Neural cell (in vitro differentiated cells): ENCODE measurements around the gene INPP4B. TPM values are rescaled to one million over a fixed set of nuclear protein-coding genes. Genes with fewer than 3 reads are reported as not detected.

ENCODE experiments used
- H2AFZ ChIP-seq: fragments of 200-600, 300-800 bp; sonication (generic), shearing (Covaris generic); 2 replicates; pipeline ENCODE4 v1.6.0; 2014; ENCODE audit warnings: low read depth, mild to moderate bottlenecking, antibody characterized with exemption, low read length, moderate library complexity
- H3F3A ChIP-seq: fragments of 200-600 bp; shearing (Covaris generic); 2 replicates; pipeline ENCODE4 v1.6.1; 2016; ENCODE audit warnings: mild to moderate bottlenecking, moderate library complexity, mixed read lengths, antibody characterized with exemption, low read length; ENCODE audit not compliant: insufficient read depth, poor library complexity, severe bottlenecking
- H3K27ac ChIP-seq: fragments of 200-600, 300-800 bp; sonication (generic), shearing (Covaris generic); 2 replicates; pipeline ENCODE4 v1.5.1; 2014; ENCODE audit warnings: mild to moderate bottlenecking, low read length, moderate library complexity
- H3K27me3 ChIP-seq: fragments of 300-800, 200-600 bp; sonication (generic), shearing (Covaris generic); 2 replicates; pipeline ENCODE4 v1.6.0; 2014; ENCODE audit warnings: mild to moderate bottlenecking, low read depth, low read length, moderate library complexity; ENCODE audit not compliant: insufficient read depth
- H3K36me3 ChIP-seq: fragments of 300-800, 200-600 bp; sonication (generic), shearing (Covaris generic); 2 replicates; pipeline ENCODE4 v1.5.1; 2014; ENCODE audit warnings: mild to moderate bottlenecking, antibody characterized with exemption, low read length, moderate library complexity; ENCODE audit not compliant: insufficient read depth
- H3K4me2 ChIP-seq: fragments of 300-800, 200-600 bp; sonication (generic), shearing (Covaris generic); 2 replicates; pipeline ENCODE4 v1.6.0; 2014; ENCODE audit warnings: mild to moderate bottlenecking, low read length
- H3K4me3 ChIP-seq: fragments of 300-800, 200-600 bp; sonication (generic), shearing (Covaris generic); 2 replicates; pipeline ENCODE4 v1.5.1; 2014; ENCODE audit warnings: mild to moderate bottlenecking, low read length, moderate library complexity
- H3K79me2 ChIP-seq: fragments of 200-600 bp; shearing (Covaris generic); replicated peaks from 2 replicates; pipeline ENCODE4 v1.6.0; 2014; ENCODE audit warnings: mild to moderate bottlenecking, low read length, moderate library complexity; ENCODE audit not compliant: insufficient read depth
- H3K9ac ChIP-seq: fragments of 300-800, 200-600 bp; sonication (generic), shearing (Covaris generic); 2 replicates; pipeline ENCODE4 v1.6.1; 2016; ENCODE audit warnings: mild to moderate bottlenecking, low read length, mixed read lengths
- H3K9me2 ChIP-seq: fragments of 200-600 bp; shearing (Covaris generic); 2 replicates; pipeline ENCODE4 v1.6.1; 2016; ENCODE audit warnings: mild to moderate bottlenecking, low read length, mixed read lengths; ENCODE audit not compliant: insufficient read depth
- H3K9me3 ChIP-seq: fragments of 200-600, 300-800 bp; sonication (generic), shearing (Covaris generic); 2 replicates; pipeline ENCODE4 v1.6.1; 2016; ENCODE audit warnings: mild to moderate bottlenecking, mixed run types, low read length, moderate library complexity, mixed read lengths
- H4K20me1 ChIP-seq: fragments of 200-600 bp; shearing (Covaris generic); 2 replicates; pipeline ENCODE4 v1.6.1; 2016; ENCODE audit warnings: mild to moderate bottlenecking, mixed run types; ENCODE audit not compliant: insufficient read depth
- CTCF ChIP-seq: fragments of 450-650 bp; IDR thresholded peaks from 2 replicates; pipeline ENCODE4 v1.5.1; 2014; ENCODE audit warnings: antibody characterized with exemption, mild to moderate bottlenecking, moderate library complexity; ENCODE audit not compliant: poor library complexity, severe bottlenecking
- EP300 ChIP-seq: fragments of 450-650 bp; conservative IDR thresholded peaks from 2 replicates; pipeline ENCODE4 v1.6.1; 2014; ENCODE audit warnings: antibody characterized with exemption, mild to moderate bottlenecking, moderate library complexity; ENCODE audit not compliant: poor library complexity, severe bottlenecking
- EZH2 ChIP-seq: fragments of 200-600, 300-800 bp; shearing (Covaris generic), sonication (generic); IDR thresholded peaks from 2 replicates; pipeline ENCODE4 v1.6.1; 2014; ENCODE audit warnings: antibody characterized with exemption, low read length, borderline replicate concordance, mild to moderate bottlenecking; ENCODE audit not compliant: insufficient read depth, poor library complexity, severe bottlenecking
- MXI1 ChIP-seq: fragments of 450-650 bp; conservative IDR thresholded peaks from 2 replicates; pipeline ENCODE4 v1.6.1; 2014; ENCODE audit warnings: antibody characterized with exemption, mild to moderate bottlenecking; ENCODE audit not compliant: poor library complexity, severe bottlenecking
- POLR2AphosphoS5 ChIP-seq: IDR thresholded peaks from 2 replicates; pipeline ENCODE4 v1.6.1; 2012
- RAD21 ChIP-seq: fragments of 450-650 bp; conservative IDR thresholded peaks from 2 replicates; pipeline ENCODE4 v1.6.1; 2014; ENCODE audit warnings: antibody characterized with exemption, mild to moderate bottlenecking, moderate library complexity
- REST ChIP-seq: IDR thresholded peaks from 2 replicates; pipeline ENCODE4 v1.6.1; 2012; ENCODE audit warnings: borderline replicate concordance
- SMC3 ChIP-seq: fragments of 450-650 bp; conservative IDR thresholded peaks from 2 replicates; pipeline ENCODE4 v1.6.1; 2014; ENCODE audit warnings: antibody characterized with exemption, mild to moderate bottlenecking, moderate library complexity; ENCODE audit not compliant: poor library complexity
- TAF1 ChIP-seq: IDR thresholded peaks from 2 replicates; pipeline ENCODE4 v1.6.1; 2012; ENCODE audit warnings: low read depth
- polyA plus RNA-seq: library from polyadenylated mRNA; depleted of rRNA; stranded (reverse); fragments of >200 nt; gene quantifications from 2 replicates; pipeline ENCODE4 v1.2.3, GENCODE V29; 2014

INPP4B gene
- polyA plus RNA-seq, 1 donor from 2014 or later = 0.30 TPM

- Histone ChIP-seq H3K9me3 (no peaks in the 10 kb centered on the region), H4K20me1 (no peaks in the 10 kb centered on the region), H3F3A (no peaks in the 10 kb centered on the region), H3K27ac (no peak overlapping the region), H3K36me3 (no peaks in the 10 kb centered on the region), H3K9me2 (no peaks in the 10 kb centered on the region), H3K4me3 (no peak overlapping the region), H2AFZ (no peak overlapping the region), H3K79me2 (no peaks in the 10 kb centered on the region), H3K9ac (no peak overlapping the region), H3K27me3 (no peaks in the 10 kb centered on the region), H3K4me2 (no peak overlapping the region)
- no peak for TF ChIP-seq CTCF
- no peak for TF ChIP-seq SMC3
- no peak for TF ChIP-seq POLR2AphosphoS5
- TF ChIP-seq MXI1 = no peak
- TF ChIP-seq REST = no peak
- TF ChIP-seq EP300 = no peak
- no peak for TF ChIP-seq RAD21
- TF ChIP-seq EZH2 = no peak
- no peak for TF ChIP-seq TAF1
Measured at GRCh38 chr4:142447009-142447408, 399.1 kb downstream of the INPP4B start.

- no peak overlapping the region for H3K9ac ChIP-seq
- no peaks in the 10 kb centered on the region for H3F3A ChIP-seq
- H3K79me2 ChIP-seq = no peaks in the 10 kb centered on the region
- TF ChIP-seq TAF1 = no peak
- no peak for TF ChIP-seq RAD21
- no peak for TF ChIP-seq EP300
- TF ChIP-seq EZH2 = no peak
- TF ChIP-seq REST = no peak
- TF ChIP-seq MXI1 = no peak
- TF ChIP-seq POLR2AphosphoS5 = no peak
- no peak for TF ChIP-seq SMC3
- no peak for TF ChIP-seq CTCF
- no peaks in the 10 kb centered on the region for H3K9me2 ChIP-seq
- no peaks in the 10 kb centered on the region for H4K20me1 ChIP-seq
- no peak overlapping the region for H2AFZ ChIP-seq
- H3K36me3 ChIP-seq = no peaks in the 10 kb centered on the region
- H3K4me2 ChIP-seq = no peak overlapping the region
- no peak overlapping the region for H3K4me3 ChIP-seq
- H3K9me3 ChIP-seq = no peaks in the 10 kb centered on the region
- H3K27me3 ChIP-seq = no peaks in the 10 kb centered on the region
- H3K27ac ChIP-seq = no peak overlapping the region
Measured at GRCh38 chr4:142443469-142443868, 402.6 kb downstream of the INPP4B start.
